ENCODE measurements around the gene WNT1.

WNT1 gene

DNA sequence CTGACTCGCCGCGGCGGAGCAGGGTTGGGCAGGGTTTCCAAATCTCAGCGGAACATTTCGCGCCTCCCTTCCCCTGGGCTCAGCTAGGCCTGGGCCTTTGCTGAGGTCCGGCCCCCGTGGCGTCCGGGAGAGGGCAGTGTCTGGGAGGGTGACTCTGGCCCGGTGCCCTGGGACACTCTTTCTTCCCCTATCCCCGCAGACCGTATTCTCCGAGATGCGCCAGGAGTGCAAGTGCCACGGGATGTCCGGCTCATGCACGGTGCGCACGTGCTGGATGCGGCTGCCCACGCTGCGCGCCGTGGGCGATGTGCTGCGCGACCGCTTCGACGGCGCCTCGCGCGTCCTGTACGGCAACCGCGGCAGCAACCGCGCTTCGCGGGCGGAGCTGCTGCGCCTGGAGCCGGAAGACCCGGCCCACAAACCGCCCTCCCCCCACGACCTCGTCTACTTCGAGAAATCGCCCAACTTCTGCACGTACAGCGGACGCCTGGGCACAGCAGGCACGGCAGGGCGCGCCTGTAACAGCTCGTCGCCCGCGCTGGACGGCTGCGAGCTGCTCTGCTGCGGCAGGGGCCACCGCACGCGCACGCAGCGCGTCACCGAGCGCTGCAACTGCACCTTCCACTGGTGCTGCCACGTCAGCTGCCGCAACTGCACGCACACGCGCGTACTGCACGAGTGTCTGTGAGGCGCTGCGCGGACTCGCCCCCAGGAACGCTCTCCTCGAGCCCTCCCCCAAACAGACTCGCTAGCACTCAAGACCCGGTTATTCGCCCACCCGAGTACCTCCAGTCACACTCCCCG lies 3.0 kb downstream of the WNT1 start:
- peak; percentile 53 for DNase-seq (ENCODE audit: low spot score)

DNA sequence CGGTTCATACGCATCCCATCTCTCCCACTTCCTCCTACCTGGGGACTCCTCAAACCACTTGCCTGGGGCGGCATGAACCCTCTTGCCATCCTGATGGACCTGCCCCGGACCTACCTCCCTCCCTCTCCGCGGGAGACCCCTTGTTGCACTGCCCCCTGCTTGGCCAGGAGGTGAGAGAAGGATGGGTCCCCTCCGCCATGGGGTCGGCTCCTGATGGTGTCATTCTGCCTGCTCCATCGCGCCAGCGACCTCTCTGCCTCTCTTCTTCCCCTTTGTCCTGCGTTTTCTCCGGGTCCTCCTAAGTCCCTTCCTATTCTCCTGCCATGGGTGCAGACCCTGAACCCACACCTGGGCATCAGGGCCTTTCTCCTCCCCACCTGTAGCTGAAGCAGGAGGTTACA lies 3.6 kb downstream of the WNT1 start:
- no peak for DNase-seq (ENCODE audit: low spot score)

DNA sequence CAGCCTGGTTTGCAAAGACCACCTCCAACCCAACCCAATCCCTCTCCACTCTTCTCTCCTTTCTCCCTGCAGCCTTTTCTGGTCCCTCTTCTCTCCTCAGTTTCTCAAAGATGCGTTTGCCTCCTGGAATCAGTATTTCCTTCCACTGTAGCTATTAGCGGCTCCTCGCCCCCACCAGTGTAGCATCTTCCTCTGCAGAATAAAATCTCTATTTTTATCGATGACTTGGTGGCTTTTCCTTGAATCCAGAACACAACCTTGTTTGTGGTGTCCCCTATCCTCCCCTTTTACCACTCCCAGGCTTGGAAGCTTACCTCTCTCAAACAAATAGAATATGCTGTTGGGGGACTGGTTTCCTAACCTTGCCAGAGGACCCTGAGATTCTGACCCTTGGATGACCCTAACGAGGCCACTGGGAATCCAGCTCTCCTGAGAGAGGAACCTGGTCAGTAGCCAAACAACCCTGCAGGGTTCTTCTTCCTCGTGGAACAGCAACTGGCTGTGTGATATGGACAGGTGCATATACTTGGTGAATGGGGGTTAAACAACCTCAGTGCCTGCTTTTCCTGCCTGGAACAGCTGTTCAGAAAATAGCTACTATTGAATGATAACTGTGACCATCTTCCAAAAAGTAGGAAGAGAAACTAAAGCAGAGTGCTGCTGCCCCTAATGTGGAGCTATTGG lies 4.4 kb downstream of the WNT1 start:
- no peak for DNase-seq (ENCODE audit: low spot score)

DNA sequence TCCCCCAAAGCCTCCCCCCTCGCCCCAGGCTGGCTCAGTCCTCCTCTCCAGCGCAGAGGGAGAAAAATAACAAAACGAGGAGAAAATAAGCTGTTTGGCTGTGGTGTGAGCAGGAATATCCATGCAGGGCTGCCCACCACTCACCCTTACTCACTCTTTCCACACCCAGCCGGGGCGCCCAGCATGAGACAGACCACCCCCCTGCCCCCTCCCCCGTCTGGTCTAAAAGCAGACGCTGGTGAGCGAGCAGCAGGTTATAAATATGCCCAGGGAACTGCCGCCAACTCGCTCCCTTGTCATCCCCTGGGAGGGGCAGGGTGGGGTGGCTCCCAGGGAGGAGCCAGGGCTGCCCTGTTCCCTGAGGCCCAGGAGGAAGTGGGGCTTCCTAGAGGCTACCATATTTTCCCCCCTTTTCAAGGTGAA lies 7.4 kb downstream of the WNT1 start:
- DNase-seq (ENCODE audit: low spot score), result no peak

DNA sequence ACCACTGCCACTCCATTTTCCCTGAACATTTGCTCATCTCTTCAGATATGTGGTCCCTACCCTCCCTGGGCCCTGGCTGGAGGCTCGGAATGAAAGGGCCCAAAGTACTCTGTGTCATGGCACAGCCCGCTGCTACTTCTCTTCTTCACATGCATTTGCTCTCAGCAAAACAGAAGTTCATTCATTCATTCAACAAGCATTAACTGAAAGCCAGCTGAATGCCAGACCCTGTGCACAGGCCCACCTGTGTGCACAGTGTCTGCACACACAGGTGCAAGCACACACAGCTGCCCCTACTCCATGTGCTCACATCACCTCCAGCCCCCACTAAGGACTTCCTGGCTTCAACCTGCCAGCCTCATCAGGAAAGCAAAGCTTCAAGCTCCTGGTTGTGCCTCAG lies 7.8 kb downstream of the WNT1 start:
- no peak for DNase-seq (ENCODE audit: low spot score)

DNA sequence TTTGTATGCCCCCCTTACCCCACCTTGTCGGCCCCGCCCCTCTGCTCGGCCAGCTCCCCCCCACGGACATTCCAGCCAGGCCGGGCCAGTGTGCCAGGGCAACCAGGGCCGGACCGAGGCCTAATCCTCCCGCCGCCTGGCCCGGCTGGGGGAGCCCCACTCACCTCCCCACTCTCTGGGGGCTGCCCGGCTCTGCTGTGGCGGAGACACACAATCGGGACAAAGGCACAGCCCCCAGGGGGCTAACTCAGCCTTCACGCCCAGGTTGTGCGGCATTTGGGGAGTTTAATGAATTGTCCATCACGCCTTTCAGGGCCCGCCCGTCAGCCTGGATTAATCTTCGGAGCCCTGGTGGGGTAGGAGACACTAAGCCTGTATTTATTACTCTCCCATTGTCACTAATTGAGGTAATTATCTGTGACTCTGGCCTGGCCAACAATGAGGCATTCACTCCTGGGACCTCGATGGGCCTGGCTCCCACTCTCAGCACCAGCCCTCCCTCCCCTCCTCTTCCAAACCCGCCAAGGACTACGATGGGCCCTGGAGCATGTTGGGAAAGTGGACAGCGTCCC lies 8.7 kb downstream of the WNT1 start:
- no peak for DNase-seq (ENCODE audit: low spot score)

DNA sequence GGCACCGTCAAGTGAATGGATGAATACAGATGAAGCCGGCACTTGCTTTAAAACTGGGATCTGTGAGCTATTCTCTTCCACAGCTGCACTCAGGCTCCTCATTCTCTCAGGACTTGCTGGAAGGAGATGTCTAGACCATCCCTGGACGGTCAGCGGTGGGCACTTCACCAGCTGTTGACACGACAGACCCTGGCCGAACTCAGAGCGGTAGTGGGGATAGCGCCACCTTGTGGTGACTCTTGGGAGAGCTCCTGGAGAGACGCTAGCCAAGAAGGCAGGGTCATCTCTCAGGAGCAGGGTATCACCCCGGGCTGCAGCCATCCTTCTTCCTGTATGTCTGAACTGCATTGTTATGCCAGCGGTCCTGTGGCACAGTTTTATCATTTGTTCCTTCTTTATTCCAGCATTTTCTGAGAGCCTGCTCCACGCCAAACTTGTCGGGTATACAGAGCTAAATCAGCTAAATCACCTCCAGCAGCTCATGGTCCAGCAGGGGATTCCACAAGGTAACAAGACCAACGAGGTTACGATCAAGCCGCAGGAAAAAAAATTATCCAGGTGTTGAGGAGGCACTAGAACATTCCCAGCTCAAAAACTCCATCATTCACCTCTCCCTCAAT lies 10.0 kb downstream of the WNT1 start:
- peak; percentile 62 for DNase-seq (ENCODE audit: low spot score)

DNA sequence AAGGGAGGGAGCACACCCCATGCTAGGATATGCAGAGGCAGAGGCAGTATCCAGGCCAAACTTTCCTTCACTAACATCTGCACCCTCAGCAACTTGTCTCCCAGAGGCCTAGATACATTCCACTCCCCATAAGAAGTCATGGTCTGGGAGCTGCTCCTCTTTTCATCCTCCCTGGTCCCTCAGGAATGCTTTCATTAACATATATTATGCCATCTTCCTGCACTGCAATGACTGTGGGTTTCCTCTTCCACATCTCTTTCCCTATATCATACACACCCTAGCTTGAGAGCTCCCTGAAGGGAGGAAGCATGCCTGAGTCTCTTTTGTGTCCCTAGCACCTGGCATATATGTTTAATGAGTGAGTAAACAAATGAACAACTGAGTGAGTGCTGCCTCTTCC lies 12.4 kb downstream of the WNT1 start:
- DNase-seq (ENCODE audit: low spot score), result no peak

DNA sequence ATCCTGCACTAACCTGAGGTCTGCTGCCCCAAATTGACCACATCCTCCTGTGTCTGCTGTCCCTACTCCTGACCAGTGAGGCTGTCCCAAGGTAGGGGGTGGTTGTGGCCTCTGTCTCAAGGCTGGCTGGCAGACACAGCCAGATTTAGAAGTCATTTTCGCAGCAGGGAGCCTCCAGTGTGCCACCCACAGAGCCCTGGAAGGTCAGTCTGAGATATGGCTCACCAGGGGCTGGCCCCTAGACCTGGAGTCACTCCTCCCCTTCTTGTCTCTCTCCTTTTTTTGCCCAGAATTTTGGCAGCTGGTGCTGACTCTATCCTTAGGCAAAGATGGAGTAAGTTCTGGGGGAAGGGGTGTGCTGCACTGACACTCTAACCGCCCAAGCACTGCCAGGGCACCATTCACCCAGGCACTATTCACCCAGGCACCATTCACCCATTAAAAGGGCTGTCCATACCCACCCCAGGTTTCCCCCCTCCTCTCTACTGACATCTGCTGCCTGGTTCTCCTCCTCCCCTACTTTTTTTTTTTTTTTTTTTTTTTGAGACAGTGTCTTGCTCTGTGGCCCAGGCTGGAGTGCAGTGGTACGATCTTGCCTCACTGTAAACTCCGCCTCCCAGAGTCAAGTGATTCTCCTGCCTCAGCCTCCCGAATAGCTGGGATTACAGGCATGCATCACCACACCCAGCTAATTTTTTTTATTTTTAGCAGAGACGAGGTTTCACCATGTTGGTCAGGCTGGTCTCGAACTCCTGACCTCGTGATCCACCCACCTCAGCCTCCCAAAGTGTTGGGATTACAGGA lies 13.3 kb downstream of the WNT1 start:
- no peak for DNase-seq (ENCODE audit: low spot score)

DNA sequence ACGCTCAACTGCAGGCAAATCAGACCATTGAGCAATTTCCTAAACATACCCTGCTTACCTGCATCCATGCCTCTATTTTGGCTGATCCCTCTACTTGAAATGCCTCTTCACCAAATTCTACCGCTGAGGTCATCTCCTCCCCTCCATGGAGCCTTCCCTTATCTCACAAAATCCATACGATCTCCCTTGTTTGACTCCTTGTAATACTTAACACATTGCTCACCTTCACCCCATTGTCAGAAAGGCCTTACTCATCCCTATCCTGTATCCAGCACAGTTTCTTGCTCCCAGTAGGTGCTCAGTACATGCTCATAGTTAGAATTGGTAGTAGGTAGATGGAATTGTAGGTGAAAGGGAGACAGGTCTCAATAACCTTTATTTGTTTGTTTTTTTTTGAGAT lies 15.7 kb downstream of the WNT1 start:
- no peak for DNase-seq (ENCODE audit: low spot score)

DNA sequence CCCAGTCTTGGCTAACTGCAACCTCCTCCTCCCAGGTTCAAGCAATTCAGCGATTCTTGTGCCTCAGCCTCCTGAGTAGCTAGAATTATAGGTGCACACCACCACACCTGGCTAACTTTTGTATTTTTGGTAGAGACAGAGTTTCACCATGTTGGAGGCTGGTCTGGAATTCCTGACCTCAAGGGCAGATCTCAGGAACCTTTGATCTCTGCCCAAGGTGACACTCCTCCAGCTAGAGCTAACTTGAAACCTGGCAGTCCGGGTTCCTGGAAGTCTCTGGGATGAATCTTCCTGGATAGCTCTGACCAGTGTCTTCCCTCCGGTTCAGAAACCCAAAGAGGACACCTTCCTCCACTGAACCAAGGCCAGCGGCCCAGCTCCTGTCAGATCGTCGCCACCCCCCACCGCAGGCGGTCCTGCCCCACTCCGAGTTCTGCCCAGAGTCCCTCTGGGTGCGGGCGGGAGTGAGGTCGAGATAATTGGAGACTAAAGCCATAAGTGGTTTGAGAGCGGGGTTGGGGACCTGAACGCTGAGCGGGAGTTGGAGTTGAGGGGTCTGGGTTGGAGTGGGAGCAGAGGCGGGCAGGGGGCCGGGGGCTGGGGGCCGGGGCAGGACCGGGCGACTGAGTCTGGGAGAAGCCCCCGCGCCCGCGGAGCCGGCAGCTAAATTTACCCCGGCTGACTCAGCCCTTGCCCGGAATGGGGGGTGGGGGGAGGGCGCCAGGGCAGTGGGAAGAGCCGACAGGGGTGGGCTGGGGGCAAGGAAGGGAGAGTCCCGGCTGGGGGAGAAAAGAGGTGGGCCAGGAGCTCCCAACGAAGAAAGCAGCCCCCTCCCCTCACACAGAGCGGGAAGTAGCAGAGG lies 16.3 kb downstream of the WNT1 start:
- no peak for DNase-seq (ENCODE audit: low spot score)

DNA sequence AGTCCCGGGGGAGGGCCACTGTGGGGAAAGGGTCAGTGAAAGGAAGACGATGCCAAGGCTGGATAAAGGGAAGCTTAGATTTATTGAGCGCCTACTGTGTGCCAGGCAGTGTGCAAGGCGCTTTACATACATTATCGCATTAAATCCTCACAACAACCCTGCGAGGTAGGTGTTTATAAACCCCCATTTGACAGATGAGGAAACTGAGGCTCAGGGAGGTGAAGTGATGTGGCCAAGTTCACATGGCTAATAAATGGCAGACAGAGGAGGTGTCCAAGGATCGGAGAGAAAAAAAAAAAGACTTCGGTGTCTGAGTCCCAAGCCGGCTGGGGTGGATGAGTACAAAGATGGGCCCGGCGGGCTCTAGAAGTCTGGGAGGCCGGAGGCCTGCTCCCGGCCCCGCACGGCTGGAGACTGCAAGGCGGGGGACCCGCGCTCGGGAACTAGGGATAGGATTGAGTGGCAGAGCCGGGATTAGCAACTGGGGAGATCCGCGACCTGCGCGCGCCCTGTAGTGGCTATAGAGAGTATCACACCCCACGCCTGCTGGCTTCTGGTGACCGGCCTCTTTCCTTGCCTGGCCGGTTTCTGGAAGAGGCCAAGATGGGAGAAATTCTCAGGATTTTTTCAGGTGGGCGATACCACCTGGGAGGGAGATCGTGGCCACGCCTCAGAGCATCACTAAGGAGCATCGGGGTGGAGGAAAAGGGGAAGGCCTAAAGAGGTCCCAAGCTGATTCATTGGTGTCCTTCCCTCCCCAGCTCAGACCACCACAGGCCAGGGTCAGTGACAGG lies 17.2 kb downstream of the WNT1 start:
- DNase-seq (ENCODE audit: low spot score), result no peak

DNA sequence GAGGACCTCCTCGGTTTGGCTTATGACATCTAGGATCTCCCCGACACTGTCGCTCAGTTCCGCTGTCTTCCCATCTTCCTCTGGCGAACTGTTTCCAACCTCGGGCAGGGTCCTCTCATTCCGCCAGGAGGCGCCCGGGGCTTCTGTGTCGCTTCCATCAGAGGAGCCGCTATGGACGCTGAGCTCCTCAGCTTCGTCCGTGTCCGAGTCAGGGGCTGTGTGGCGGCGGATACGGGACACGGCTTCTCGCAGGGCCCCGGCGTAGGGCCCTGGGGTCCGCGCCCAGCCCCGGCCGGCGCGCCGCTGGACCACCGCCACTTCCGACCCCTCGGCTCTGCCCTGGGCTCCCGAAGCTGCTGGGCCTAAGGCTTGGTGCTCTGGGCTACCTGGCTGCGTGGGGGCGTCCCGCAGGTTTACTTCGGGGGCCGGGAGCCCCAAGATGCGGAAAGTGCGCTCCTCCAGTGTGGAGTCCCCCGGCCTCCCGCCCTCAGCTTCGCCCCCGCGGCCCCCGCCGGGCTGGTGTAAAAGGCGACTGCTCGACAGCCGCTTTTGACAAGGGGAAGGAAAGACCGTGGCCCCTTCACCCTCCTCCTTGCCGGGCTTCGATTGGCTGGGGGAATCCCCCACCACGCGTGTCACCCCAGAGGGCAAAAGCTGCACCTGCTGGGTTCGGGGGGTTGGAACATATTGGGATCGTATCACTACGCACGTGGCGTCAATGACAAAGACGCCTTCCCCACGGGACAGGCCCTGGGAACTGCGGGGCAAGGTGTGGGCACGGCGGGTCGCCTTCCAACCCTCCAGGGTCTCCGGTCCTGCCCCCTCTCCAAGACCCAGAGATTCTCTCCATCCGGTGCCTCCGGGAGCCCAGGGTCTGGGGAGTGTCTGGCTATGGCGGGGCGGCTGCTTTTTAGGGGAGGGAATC lies 18.9 kb downstream of the WNT1 start:
- peak; percentile 48 for DNase-seq (ENCODE audit: low spot score)

DNA sequence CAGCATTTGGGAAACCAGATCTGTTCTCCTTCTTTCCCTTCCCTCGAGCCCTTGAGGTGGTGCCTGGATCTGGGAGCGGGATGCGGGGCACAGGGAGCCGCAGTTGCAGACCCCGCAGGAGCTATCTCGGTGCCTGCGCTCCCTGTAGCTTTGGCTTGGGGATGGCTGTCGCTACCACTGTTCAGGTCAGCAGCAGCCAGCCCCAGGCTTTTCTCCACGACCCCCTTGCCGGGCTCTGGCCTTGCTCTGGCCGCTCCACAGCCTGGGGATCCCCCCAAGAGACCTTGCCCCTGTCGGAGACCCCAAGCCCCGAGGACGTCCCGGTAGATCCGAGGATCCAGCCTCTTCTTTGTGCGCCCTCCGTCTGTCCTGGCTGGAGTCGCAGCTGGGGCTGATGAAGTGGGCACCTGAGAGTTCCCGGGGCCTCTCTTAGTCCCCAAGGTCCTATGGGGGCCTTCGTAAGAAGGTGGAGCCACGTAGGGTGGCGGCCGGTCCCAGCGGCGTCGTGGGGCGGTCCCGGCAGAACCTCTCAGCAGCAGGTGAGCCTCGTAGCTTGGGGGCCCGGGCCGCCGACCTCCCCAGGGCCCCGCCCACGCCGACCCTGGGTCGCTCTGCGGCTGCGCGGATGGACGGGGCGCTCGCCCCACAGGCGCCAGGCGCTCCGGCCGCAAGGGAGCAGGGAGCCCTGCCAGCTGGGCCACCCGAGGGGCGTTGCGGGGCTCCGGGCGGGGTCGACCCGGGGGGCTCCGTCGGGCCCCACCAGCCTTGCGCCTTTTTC lies 19.8 kb downstream of the WNT1 start:
- no peak for DNase-seq (ENCODE audit: low spot score)

DNA sequence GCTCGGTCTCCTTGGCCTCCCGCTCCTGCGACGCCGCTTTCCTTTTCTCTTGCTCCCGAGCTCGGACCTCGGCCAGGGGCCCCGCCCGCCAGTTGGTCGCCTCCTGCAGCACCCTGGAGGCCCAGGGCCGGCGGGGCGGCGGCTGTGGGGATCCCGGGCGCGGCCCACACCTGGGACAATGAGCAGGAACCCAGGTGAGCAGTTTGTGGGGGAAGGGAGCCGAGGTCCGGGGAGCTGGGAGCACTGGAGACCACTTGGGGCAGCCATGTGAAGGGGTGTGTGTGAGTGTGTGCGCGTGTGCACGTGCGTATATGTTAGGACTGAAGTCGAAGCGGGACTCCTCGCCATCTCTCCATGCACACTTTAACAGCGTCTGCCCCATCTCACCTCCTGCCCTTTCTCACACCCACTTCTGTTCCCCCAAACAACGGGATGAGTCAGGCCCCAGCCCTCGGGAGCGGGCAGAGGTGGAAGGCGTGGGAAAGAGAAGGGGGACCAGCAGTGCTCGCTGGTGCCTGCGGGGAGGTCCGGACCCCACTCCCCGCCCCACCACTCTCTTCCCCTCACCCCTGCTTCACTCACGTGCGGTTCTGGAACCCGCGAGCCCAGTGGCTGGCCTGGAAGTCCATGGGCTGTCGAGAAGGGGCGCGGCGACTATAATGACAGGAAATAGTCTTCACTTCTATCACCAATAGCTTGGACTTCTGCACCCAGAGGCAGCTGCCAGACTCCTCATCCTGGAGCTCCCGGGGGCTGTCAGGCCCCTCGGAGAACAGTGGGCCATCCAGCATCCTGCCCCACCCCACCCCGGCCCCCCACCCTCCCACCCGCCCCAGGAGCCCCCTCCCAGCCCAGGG lies 20.6 kb downstream of the WNT1 start:
- no peak for DNase-seq (ENCODE audit: low spot score)

DNA sequence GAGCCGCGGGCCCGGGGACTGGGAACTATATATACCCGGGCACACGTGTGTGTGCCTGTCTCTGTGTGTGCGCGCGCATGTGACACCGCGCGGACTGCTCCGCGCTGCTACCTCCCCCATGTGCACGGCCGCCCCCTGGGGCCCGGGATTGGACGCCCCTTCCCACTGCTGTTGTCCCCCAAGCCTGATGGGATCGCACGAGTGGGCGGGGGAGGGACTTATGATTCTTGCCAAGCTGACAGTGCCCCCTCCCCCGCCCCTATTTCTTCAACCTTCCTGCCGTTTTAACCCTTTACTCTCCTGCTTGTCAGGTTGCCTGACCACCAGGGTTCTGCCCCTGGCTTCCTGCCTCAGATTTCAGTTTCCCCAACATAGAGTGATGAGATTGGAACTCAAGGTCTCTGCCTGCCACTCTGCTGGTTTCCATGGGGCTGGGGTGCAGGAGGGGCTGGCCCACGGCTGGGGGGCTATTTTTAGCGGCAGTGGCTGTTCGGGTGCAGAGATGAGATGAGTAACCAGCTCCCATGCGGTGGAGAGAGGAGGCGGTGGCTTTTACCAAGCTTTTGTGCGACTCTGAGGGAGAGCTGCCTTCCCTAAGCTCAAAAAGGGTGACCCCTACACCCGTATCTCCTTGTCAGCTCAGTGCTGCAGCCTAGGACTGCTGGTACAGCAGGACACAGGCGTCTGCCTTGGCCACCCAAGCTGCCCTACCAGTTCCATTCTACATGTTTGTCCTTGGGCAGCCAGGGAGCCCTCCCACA lies 21.4 kb downstream of the WNT1 start, which contains the start of gene DDN:
TSS of gene DDN (minus strand) at position 5 of the 761 bp plus-strand sequence. CDS start 88 bp downstream, outside the sequence.
- no peak for DNase-seq (ENCODE audit: low spot score)
